Activated CD4-positive, alpha-beta T cell treated with anti-CD3 and anti-CD28 coated beads for 36 hours (primary cell): ENCODE measurements around the gene DNAJC18. TPM values are rescaled to one million over a fixed set of nuclear protein-coding genes. Genes with fewer than 3 reads are reported as not detected.

Source experiments
- ATAC-seq: fragments of 200-7000 bp; cut with Tn5 transposase; one replicate; pipeline ENCODE4 v1.10.0; 2021; ENCODE audit warnings: mild to moderate bottlenecking, moderate library complexity
- CTCF ChIA-PET: fragments of 350-600 bp; sonication (Branson Sonifier 250); formaldehyde crosslinking; loops from one replicate; lab custom pipeline; 2021; ENCODE audit warnings: antibody characterized with exemption; lab: Charles Lee
- POLR2A ChIA-PET: fragments of 350-600 bp; sonication (Branson Sonifier 250); formaldehyde crosslinking; loops from one replicate; lab custom pipeline; 2021; ENCODE audit warnings: antibody characterized with exemption, inconsistent platforms; lab: Charles Lee
- DNase-seq: peaks from one replicate; pipeline ENCODE4 v3.0.0-alpha.2; 2020
- H3K27ac Mint-ChIP-seq: one replicate; pipeline ENCODE4 v1.8.0; 2021; ENCODE audit warnings: mixed read lengths
- H3K27me3 Mint-ChIP-seq: one replicate; pipeline ENCODE4 v1.8.0; 2021; ENCODE audit warnings: mixed read lengths
- H3K36me3 Mint-ChIP-seq: one replicate; pipeline ENCODE4 v1.8.0; 2021; ENCODE audit warnings: low read depth, mixed read lengths
- H3K4me1 Mint-ChIP-seq: one replicate; pipeline ENCODE4 v1.8.0; 2021; ENCODE audit warnings: mixed read lengths
- H3K4me3 Mint-ChIP-seq: one replicate; pipeline ENCODE4 v1.8.0; 2021; ENCODE audit warnings: mild to moderate bottlenecking, moderate library complexity, mixed read lengths
- H3K9me3 Mint-ChIP-seq: one replicate; pipeline ENCODE4 v1.8.0; 2021; ENCODE audit warnings: low read depth, mixed read lengths
- intact Hi-C, 2 experiments: fragments of 100-400 bp; cut with DNase I in 1 of 2; cut with micrococcal nuclease in 1 of 2; formaldehyde crosslinking; loops; one replicate each; pipeline versions ENCODE4 v1.14.2 to v1.15.1; 2022 to 2024; cut with DNase I, micrococcal nuclease
- total RNA-seq, 2 experiments: library from RNA; stranded (reverse); gene quantifications; one replicate each; pipeline ENCODE4 v1.2.3, GENCODE V29; 2021

DNAJC18 gene
- total RNA-seq, 2 experiments from 2014 or later, result 33.1 to 35.6 TPM

DNA sequence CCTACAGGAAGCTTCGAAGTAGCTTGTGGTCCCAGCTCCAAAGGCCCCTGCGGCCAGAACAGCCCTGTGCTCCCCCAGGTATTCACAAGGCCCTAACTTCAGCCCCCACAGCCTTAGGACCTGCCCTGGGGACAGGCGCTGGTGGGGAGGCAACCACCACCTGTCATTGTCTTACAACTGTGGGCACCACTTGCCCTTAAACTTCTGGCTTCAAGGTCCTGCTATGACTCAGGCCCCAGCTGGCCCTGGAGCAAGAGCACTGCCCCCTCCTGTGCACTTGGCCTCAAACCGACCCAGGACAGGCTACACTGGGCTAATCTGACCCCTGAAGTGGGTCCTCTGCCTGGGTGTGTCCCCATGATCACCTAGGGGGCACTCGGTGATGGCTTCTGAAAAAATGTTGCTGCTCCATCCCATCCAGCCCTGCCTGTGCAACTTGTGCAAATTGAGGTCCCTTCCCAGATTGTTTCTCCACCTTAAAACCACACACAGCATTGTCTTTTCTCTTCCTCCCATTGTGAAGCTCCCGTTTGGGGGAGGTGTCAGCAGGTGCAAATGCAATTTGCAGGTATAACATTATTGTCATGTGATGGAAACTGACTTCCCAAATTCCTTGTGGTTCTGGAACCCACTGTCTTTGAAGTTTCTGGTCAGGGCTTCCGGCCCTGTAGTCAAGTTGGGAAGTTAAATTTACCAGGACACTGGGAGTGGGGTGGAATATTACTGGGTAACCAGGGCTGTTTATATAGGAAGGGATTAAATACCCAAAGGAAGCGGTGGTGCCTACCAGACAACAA lies 43.3 kb downstream of the DNAJC18 start:
- peaks cover 26% of the 10 kb centered on the region for H3K4me1 Mint-ChIP-seq
- H3K9me3 Mint-ChIP-seq, result no peaks in the 10 kb centered on the region
- POLR2A ChIA-PET, result interaction anchor here (0.6 kb wide), 1 partner anchor 16 kb away, joined by 3 read pairs; no protein-coding TSS in a partner anchor
- H3K4me3 Mint-ChIP-seq, result no peak overlapping the region
- no peaks in the 10 kb centered on the region for H3K27me3 Mint-ChIP-seq
- intact Hi-C loops, result loop anchor here (10.0 kb wide), 2 partner anchors 201 to 741 kb away; partner anchors contain the start of gene SIL1 (in 1 of the 2)
- no peak overlapping the region for H3K27ac Mint-ChIP-seq
- ATAC-seq (no peak), DNase-seq (no peak)
- peaks cover 9% of the 10 kb centered on the region for H3K36me3 Mint-ChIP-seq
- CTCF ChIA-PET, result interaction anchor here (0.7 to 2.0 kb wide), 5 partner anchors 10 to 212 kb away, joined by 3 to 5 read pairs (median 4); partner anchors contain the start of gene PAIP2

DNA sequence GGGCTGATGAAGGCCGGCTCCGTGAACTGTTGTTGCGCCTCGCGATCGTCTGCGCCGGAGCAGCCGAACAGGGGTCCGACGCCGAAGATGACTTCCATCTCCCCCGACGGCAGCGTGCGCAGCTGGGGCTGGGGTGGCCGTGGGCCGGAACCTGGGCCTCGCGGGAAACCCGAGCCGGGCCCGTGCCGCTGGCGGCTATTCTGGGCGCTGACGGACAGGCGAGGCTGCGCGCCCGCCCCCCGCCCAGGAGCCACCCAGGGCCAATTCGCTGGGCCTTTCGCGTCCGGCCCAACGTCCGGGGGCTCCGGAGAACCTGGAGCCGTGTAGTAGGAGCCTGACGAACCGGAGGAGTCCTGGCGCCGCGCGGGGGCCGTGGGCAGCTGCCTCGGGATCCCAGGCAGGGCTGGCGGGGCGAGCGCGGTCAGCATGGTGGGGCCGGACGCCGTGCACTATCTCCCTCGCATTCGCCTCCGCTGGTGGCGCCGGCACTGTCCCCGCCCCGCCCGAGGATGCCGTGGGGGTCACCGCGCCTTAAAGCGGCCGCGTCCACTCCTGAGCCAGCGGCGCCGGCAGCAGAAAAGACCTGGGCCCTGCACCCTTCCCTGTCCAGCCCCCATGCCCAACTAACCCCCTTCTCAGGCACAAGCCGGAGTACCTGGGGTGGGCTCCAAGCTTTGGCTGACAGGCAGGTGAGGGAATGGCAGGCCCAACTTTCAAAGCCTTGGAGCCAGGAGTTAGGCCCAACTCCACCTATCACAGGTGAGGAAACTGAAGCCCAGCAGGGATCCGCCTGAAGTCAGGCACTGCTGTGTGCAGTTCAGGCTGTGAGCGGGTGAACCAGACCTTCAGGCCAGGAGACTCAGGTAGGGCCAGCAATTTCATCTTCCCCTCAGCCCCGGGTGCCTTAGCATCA lies 44.4 kb downstream of the DNAJC18 start, which contains the start of gene PROB1:
TSS of gene PROB1 (minus strand) at position 451 of the 913 bp plus-strand sequence. CDS start at position 428, 23 bp downstream.
- Mint-ChIP-seq H3K4me3 (peak within 1 kb of the TSS; percentile 78), H3K27ac (peak within 1 kb of the TSS; percentile 19), H3K27me3 (no peaks in the 10 kb centered on the region), H3K36me3 (peaks cover 9% of the 10 kb centered on the region), H3K4me1 (peaks cover 37% of the 10 kb centered on the region), H3K9me3 (no peaks in the 10 kb centered on the region)
- CTCF ChIA-PET, result interaction anchor here (0.6 to 2.0 kb wide), 5 partner anchors 12 to 329 kb away, joined by 4 to 5 read pairs (median 4); partner anchors contain the start of gene PAIP2
- DNase-seq, result no peak
- no peak for ATAC-seq
- intact Hi-C loops, result loop anchor here (5.0 to 10.0 kb wide), 4 partner anchors 123 to 740 kb away; partner anchors contain the start of gene SIL1 (in 1 of the 2)
- POLR2A ChIA-PET, result interaction anchor here (0.5 kb wide), 2 partner anchors 185 to 825 kb away, joined by 6 to 7 read pairs; no protein-coding TSS in a partner anchor

DNA sequence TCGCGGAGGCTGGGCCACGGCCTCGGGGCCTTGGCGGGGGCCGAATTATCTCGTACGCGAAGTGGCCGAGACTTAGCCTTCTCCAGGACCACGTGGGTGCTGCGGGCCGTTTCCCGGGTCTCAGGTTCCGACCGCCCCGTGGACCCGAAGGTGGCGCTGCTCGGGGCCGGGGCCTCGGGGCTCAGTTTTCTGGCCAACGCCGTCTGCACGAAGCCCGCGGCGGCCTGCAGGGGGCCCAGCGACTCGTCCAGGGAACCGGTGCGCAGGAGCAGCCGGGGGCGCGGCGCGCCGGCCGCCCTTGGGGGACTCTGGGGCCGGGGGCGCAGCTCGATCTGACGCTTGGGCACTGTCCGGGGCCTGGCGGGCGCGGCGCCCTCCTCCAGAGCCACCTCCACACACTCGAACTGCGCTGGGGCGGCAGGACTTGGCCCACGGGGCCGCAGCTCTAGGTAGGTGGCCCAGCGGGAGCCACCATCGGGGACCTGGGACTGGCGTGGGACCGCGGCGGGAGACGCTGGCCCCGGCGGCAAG lies 45.1 kb downstream of the DNAJC18 start:
- no peaks in the 10 kb centered on the region for H3K27me3 Mint-ChIP-seq
- no peaks in the 10 kb centered on the region for H3K9me3 Mint-ChIP-seq
- CTCF ChIA-PET, result interaction anchor here (0.6 kb wide), 1 partner anchor 330 kb away, joined by 4 read pairs; no protein-coding TSS in a partner anchor
- peak overlapping the region; percentile 19 for H3K27ac Mint-ChIP-seq
- DNase-seq, result peak; percentile 85
- POLR2A ChIA-PET, result no interaction called here
- ATAC-seq, result peak; percentile 7
- intact Hi-C loops, result loop anchor here (5.0 to 10.0 kb wide), 4 partner anchors 122 to 739 kb away; partner anchors contain the start of gene SIL1 (in 1 of the 2)
- H3K36me3 Mint-ChIP-seq, result peaks cover 9% of the 10 kb centered on the region
- H3K4me1 Mint-ChIP-seq, result peaks cover 38% of the 10 kb centered on the region
- H3K4me3 Mint-ChIP-seq, result peak overlapping the region; percentile 78

GRCh38 chr5:139393497-139394122 lies 45.7 kb downstream of the DNAJC18 start:
- POLR2A ChIA-PET, result no interaction called here
- Mint-ChIP-seq H3K27me3 (no peaks in the 10 kb centered on the region), H3K4me1 (peaks cover 40% of the 10 kb centered on the region), H3K27ac (peak overlapping the region; percentile 85), H3K4me3 (peak overlapping the region; percentile 78), H3K36me3 (peaks cover 9% of the 10 kb centered on the region), H3K9me3 (no peaks in the 10 kb centered on the region)
- DNase-seq (no peak), ATAC-seq (no peak)
- intact Hi-C loops, result loop anchor here (1.0 to 10.0 kb wide), 8 partner anchors 11 to 739 kb away; partner anchors contain the start of genes SIL1 (in 2 of the 2) and SPATA24 (in 2 of the 2)
- CTCF ChIA-PET, result interaction anchor here (0.6 to 4.8 kb wide), 5 partner anchors 9 to 375 kb away, joined by 3 to 26 read pairs (median 3); partner anchors contain the start of gene SPATA24

DNA sequence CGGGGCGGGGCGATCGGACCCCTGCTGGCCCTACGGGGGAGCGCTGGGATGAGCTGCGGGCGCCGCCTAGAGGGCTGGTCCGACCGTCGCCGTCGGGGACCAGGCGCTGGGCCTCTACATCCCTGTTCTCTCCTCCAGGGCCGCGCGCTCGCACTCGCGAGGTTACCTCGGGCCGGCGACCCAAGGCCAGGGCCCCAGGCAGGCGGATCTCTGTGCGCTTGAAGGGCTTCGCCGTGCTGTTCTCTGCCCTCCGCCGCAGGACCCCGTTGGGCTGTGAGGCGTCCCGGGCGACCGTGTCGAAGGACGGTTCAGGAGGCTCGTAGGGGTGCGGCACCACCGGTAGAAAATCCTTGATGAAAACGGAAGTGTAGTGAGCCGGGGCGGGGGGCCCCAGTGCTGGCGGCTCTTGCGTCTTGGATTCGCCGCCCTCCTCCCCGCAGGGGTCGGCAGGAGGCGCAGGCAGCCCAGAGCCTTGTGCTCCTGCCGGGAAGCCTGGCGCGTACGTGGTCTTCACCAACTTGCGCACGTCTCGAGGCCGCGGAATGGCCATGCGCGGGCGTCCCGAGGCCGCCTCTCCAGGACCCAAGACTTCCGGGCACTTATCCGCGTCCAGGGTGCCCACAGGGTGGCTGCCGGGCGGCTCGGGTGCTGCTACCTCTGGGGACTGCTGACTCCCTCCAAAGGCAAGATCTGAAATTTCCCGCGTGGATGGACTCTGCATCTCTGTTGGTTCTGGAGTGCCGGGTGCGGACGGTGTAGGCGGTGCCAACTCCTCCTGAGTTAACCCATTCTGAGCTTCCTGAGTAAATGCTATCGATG lies 46.4 kb downstream of the DNAJC18 start:
- Mint-ChIP-seq H3K36me3 (peaks cover 9% of the 10 kb centered on the region), H3K4me1 (peaks cover 40% of the 10 kb centered on the region)

GRCh38 chr5:139392324-139392677 lies 47.0 kb downstream of the DNAJC18 start:
- ChIA-PET CTCF (interaction anchor here (0.7 to 4.8 kb wide), 7 partner anchors 11 to 625 kb away, joined by 3 to 26 read pairs (median 4); partner anchors contain the start of genes PAIP2 and SPATA24), POLR2A (interaction anchor here (0.5 to 0.7 kb wide), 2 partner anchors 50 to 219 kb away, joined by 3 to 4 read pairs; no protein-coding TSS in a partner anchor)
- Mint-ChIP-seq H3K9me3 (no peaks in the 10 kb centered on the region), H3K4me3 (peak overlapping the region; percentile 78), H3K27me3 (no peaks in the 10 kb centered on the region), H3K36me3 (peaks cover 9% of the 10 kb centered on the region), H3K4me1 (peaks cover 40% of the 10 kb centered on the region), H3K27ac (no peak overlapping the region)
- no peak for ATAC-seq
- DNase-seq, result no peak
- intact Hi-C loops, result loop anchor here (1.0 to 10.0 kb wide), 9 partner anchors 47 to 738 kb away; partner anchors contain the start of genes SIL1 (in 2 of the 2), DNAJC18 (in 1 of the 2) and MATR3 (in 1 of the 2)

More for the DNA sequence above, 46.4 kb downstream of the DNAJC18 start:
- intact Hi-C loops, result loop anchor here (1.0 to 10.0 kb wide), 12 partner anchors 11 to 738 kb away; partner anchors contain the start of genes SIL1 (in 2 of the 2), SPATA24 (in 2 of the 2), DNAJC18 (in 1 of the 2) and MATR3 (in 1 of the 2)
- ChIA-PET POLR2A (interaction anchor here (0.5 to 0.7 kb wide), 3 partner anchors 51 to 218 kb away, joined by 3 to 5 read pairs (median 4); no protein-coding TSS in a partner anchor), CTCF (interaction anchor here (0.6 to 4.8 kb wide), 10 partner anchors 10 to 625 kb away, joined by 3 to 26 read pairs (median 3); partner anchors contain the start of genes PAIP2 and SPATA24)
- Mint-ChIP-seq H3K9me3 (no peaks in the 10 kb centered on the region), H3K4me3 (peak overlapping the region; percentile 78), H3K27ac (peak overlapping the region; percentile 85), H3K27me3 (no peaks in the 10 kb centered on the region)
- ATAC-seq (peak; percentile 67), DNase-seq (peak; percentile 93)

- ChIA-PET POLR2A (interaction anchor here (0.5 to 1.2 kb wide), 2 partner anchors 22 to 219 kb away, joined by 3 to 5 read pairs; no protein-coding TSS in a partner anchor), CTCF (interaction anchor here (0.7 to 4.8 kb wide), 11 partner anchors 11 to 624 kb away, joined by 3 to 26 read pairs (median 4); partner anchors contain the start of genes CXXC5, PAIP2 and SPATA24)
- H3K4me1 Mint-ChIP-seq, result peaks cover 38% of the 10 kb centered on the region
- H3K36me3 Mint-ChIP-seq, result peaks cover 9% of the 10 kb centered on the region
- no peaks in the 10 kb centered on the region for H3K27me3 Mint-ChIP-seq
- DNase-seq (peak; percentile 59), ATAC-seq (peak; percentile 0)
- intact Hi-C loops, result loop anchor here (1.0 to 10.0 kb wide), 9 partner anchors 48 to 737 kb away; partner anchors contain the start of genes SIL1 (in 2 of the 2), DNAJC18 (in 1 of the 2) and MATR3 (in 1 of the 2)
- peak overlapping the region; percentile 78 for H3K4me3 Mint-ChIP-seq
- peak overlapping the region; percentile 90 for H3K27ac Mint-ChIP-seq
- no peaks in the 10 kb centered on the region for H3K9me3 Mint-ChIP-seq
Observed at GRCh38 chr5:139391570-139392323, 47.6 kb downstream of the DNAJC18 start.
